Keratinocyte (primary cell): ENCODE results near the gene RND3. TPM values are rescaled to one million over a fixed set of nuclear protein-coding genes. Genes with fewer than 3 reads are reported as not detected.

Experiments
- DNase-seq: peaks from one replicate; pipeline ENCODE4 v3.0.0-alpha.2; 2011; ENCODE audit warnings: low read depth, missing footprints, low spot score
- FAIRE-seq: peaks from 2 replicates; lab custom pipeline; 2011; peaks lifted over from hg19 to GRCh38; lab: Jason Lieb, UNC
- H2AFZ ChIP-seq: 2 replicates; pipeline ENCODE4 v1.6.0; 2012; ENCODE audit warnings: low read length, control low read depth, inconsistent platforms; ENCODE audit not compliant: control insufficient read depth
- H3K27ac ChIP-seq: 2 replicates; pipeline ENCODE4 v1.5.1; 2011; ENCODE audit warnings: low read length; ENCODE audit not compliant: control insufficient read depth, insufficient read depth
- H3K27me3 ChIP-seq: 3 replicates; pipeline ENCODE4 v1.6.0; 2011; ENCODE audit warnings: low read length; ENCODE audit not compliant: control insufficient read depth, insufficient read depth; ENCODE audit errors: extremely low read depth
- H3K36me3 ChIP-seq, 2 experiments: 2 replicates in 1 of 2; 3 replicates in 1 of 2; pipeline ENCODE4 v1.5.1; 2011; ENCODE audit warnings: low read length in 2 of 2, mild to moderate bottlenecking in 1 of 2; ENCODE audit not compliant: control insufficient read depth in 2 of 2, insufficient read depth in 2 of 2; ENCODE audit errors: extremely low read depth in 1 of 2
- H3K4me1 ChIP-seq: 3 replicates; pipeline ENCODE4 v1.5.1; 2011; ENCODE audit warnings: low read length; ENCODE audit not compliant: control insufficient read depth, insufficient read depth; ENCODE audit errors: extremely low read depth
- H3K4me2 ChIP-seq: 3 replicates; pipeline ENCODE4 v1.6.0; 2011; ENCODE audit warnings: low read depth, low read length; ENCODE audit not compliant: control insufficient read depth, insufficient read depth; ENCODE audit errors: extremely low read depth
- H3K4me3 ChIP-seq, 3 experiments: fragments of 200-600 bp in 1 of 3; sonication (generic) in 1 of 3; 2 replicates in 2 of 3; 3 replicates in 1 of 3; pipeline ENCODE4 v1.5.1; 2011 to 2016; ENCODE audit warnings: low read length in 3 of 3, mild to moderate bottlenecking in 3 of 3, control low read depth in 2 of 3, inconsistent platforms in 1 of 3, low read depth in 1 of 3, mixed read lengths in 1 of 3, mixed run types in 1 of 3, moderate library complexity in 1 of 3; ENCODE audit not compliant: control insufficient read depth in 2 of 3, insufficient read depth in 2 of 3; ENCODE audit errors: extremely low read depth in 1 of 3
- H3K79me2 ChIP-seq: 2 replicates; pipeline ENCODE4 v1.6.0; 2012; ENCODE audit warnings: low read length; ENCODE audit not compliant: control insufficient read depth, insufficient read depth
- H3K9ac ChIP-seq: 3 replicates; pipeline ENCODE4 v1.6.0; 2011; ENCODE audit warnings: low read length; ENCODE audit not compliant: control insufficient read depth, insufficient read depth; ENCODE audit errors: extremely low read depth
- H3K9me1 ChIP-seq: 3 replicates; pipeline ENCODE4 v1.6.0; 2011; ENCODE audit warnings: low read length; ENCODE audit not compliant: control insufficient read depth, insufficient read depth; ENCODE audit errors: extremely low read depth
- H3K9me3 ChIP-seq: 2 replicates; pipeline ENCODE4 v1.5.1; 2012; ENCODE audit warnings: low read depth, low read length; ENCODE audit not compliant: control insufficient read depth
- H4K20me1 ChIP-seq: 3 replicates; pipeline ENCODE4 v1.6.0; 2011; ENCODE audit warnings: low read length; ENCODE audit not compliant: control insufficient read depth, insufficient read depth; ENCODE audit errors: extremely low read depth
- EZH2 ChIP-seq: IDR thresholded peaks from one replicate; pipeline ENCODE4 v1.6.1; 2012; ENCODE audit warnings: inconsistent platforms, mild to moderate bottlenecking, low read length, moderate library complexity
- dilution Hi-C: fragments of 300-500 bp; cut with MboI; formaldehyde crosslinking; loops from one replicate; pipeline ENCODE4 v1.7.0; 2020; ENCODE audit warnings: low sequenced_read_pairs; ENCODE audit not compliant: extremely low pct_ligation_motif_present
- polyA plus RNA-seq, 5 experiments: library from polyadenylated mRNA; depleted of rRNA in 3 of 5; stranded (reverse) in 3 of 5; stranded (forward) in 1 of 5; unstranded in 1 of 5; fragments of >200 nt; gene quantifications; 1 replicate in 1 of 5; 2 replicates in 3 of 5; 3 replicates in 1 of 5; pipeline versions ENCODE4 v1.2.1 to v1.2.3, GENCODE V29; 2011 to 2012; ENCODE audit warnings: missing spikeins in 2 of 5, low read depth in 1 of 5, low replicate concordance in 1 of 5
- TF ChIP-seq, protein P1 (sequence below), 3 experiments: IDR thresholded peaks in 1 of 3; conservative IDR thresholded peaks in 1 of 3; optimal IDR thresholded peaks in 1 of 3; 2 replicates in 2 of 3; 3 replicates in 1 of 3; pipeline versions ENCODE3 to v1.5.1; 2011; ENCODE audit warnings: low read length in 3 of 3, mild to moderate bottlenecking in 3 of 3, moderate library complexity in 2 of 3, control low read depth in 1 of 3, inconsistent platforms in 1 of 3; ENCODE audit not compliant: insufficient read depth in 2 of 3; ENCODE audit errors: extremely low read depth in 1 of 3

Gene RND3
- polyA plus RNA-seq, 1 donor (not counting 4 experiments of a cell fraction or from before 2014, with no cell fraction given) = 202 TPM

DNA sequence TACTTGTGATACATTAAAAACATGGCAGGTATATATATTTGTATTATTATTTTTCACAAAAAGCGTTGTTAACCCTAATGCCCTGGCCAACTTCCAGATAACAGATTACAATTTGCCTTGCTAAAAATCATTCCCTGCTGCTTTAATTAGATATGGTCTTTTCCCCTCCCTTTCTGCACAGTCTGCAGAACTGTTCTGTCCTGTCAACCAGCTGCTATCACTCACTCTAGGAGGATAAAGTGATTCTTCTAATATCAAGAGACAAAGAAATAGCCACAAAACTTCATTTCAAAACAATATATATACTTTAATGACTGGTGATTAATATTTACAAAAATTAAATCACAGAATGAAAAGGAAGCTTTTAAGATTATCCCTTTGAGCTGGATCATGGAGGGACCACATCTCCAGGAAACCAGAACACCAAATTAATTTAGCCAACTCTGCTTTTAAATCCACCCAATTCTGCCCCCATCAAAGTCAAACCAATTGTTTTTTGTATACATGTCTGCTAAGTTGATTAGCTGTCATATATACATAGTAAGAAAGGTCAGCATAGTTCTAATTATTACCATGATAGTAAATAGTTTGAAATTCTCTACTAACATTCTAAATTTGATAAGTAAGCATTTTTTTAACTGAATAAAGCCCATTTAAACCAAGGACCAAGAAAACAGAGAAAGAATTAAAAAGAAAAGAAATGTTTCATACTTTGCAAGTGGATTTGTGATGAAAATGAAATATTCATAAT, 55.7 kb downstream of the RND3 start:
- H3K4me1 ChIP-seq = peaks cover 4% of the 10 kb centered on the region
- H3K79me2 ChIP-seq = no peaks in the 10 kb centered on the region
- dilution Hi-C loops = no loop called here
- H3K27me3 ChIP-seq = no peaks in the 10 kb centered on the region
- FAIRE-seq (no peak), DNase-seq (no peak)
- no peaks in the 10 kb centered on the region for H3K9me1 ChIP-seq
- no peaks in the 10 kb centered on the region for H3K36me3 ChIP-seq
- H3K27ac ChIP-seq = no peak overlapping the region
- H4K20me1 ChIP-seq = no peaks in the 10 kb centered on the region
- H3K4me2 ChIP-seq = no peak overlapping the region
- no peak for TF ChIP-seq EZH2
- TF ChIP-seq, protein P1, sequence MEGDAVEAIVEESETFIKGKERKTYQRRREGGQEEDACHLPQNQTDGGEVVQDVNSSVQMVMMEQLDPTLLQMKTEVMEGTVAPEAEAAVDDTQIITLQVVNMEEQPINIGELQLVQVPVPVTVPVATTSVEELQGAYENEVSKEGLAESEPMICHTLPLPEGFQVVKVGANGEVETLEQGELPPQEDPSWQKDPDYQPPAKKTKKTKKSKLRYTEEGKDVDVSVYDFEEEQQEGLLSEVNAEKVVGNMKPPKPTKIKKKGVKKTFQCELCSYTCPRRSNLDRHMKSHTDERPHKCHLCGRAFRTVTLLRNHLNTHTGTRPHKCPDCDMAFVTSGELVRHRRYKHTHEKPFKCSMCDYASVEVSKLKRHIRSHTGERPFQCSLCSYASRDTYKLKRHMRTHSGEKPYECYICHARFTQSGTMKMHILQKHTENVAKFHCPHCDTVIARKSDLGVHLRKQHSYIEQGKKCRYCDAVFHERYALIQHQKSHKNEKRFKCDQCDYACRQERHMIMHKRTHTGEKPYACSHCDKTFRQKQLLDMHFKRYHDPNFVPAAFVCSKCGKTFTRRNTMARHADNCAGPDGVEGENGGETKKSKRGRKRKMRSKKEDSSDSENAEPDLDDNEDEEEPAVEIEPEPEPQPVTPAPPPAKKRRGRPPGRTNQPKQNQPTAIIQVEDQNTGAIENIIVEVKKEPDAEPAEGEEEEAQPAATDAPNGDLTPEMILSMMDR (optimal IDR thresholded peaks at IDR 0.05 in 1 of 3, IDR thresholded peaks at IDR 0.05 in 1 of 3, conservative IDR thresholded peaks at IDR 0.05 in 1 of 3; ENCODE audit: extremely low read depth in 1 of 3, insufficient read depth in 2 of 3, low read length in 3 of 3) = no peak
- no peak overlapping the region for H2AFZ ChIP-seq
- no peak overlapping the region for H3K4me3 ChIP-seq
- H3K9ac ChIP-seq = no peak overlapping the region
- H3K9me3 ChIP-seq = no peaks in the 10 kb centered on the region

DNA sequence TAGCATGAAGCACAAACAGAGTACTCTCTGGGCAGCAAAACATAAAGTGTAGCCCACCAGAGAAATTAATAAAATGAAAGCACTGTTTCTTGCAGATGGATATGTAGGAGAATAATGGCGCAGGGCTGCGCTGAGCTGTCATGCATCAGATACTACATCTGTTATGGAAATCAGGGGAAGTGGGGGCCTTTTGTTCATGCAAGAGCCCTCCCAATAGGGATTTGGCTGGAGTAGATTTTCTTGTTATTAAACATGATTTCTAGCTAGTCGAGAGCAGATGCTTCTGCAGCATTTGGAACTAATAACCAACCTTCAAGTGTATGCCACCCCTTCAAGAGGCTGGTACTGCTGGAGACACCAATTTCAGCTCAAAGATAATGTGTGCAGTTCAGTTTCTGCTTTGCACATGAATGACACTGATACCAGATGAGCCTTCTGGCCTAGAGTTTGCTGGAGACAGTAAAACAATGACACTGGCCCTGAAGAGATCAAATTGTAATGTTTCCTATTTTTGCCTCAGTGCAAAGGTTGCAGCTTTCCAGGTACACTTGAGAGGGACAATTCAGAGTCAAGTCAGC, 58.0 kb downstream of the RND3 start:
- H3K27ac ChIP-seq = no peak overlapping the region
- H3K9ac ChIP-seq = no peak overlapping the region
- dilution Hi-C loops = no loop called here
- TF ChIP-seq, protein P1 (optimal IDR thresholded peaks at IDR 0.05 in 1 of 3, IDR thresholded peaks at IDR 0.05 in 1 of 3, conservative IDR thresholded peaks at IDR 0.05 in 1 of 3; ENCODE audit: extremely low read depth in 1 of 3, insufficient read depth in 2 of 3, low read length in 3 of 3) = no peak
- TF ChIP-seq EZH2 = no peak
- H3K4me2 ChIP-seq = no peak overlapping the region
- DNase-seq (no peak), FAIRE-seq (no peak)
- H3K79me2 ChIP-seq = no peaks in the 10 kb centered on the region
- H4K20me1 ChIP-seq = no peaks in the 10 kb centered on the region
- H3K27me3 ChIP-seq = no peaks in the 10 kb centered on the region
- H3K36me3 ChIP-seq = no peaks in the 10 kb centered on the region
- H2AFZ ChIP-seq = no peak overlapping the region
- H3K4me3 ChIP-seq = no peak overlapping the region
- no peaks in the 10 kb centered on the region for H3K9me3 ChIP-seq
- H3K4me1 ChIP-seq = peaks cover 4% of the 10 kb centered on the region
- no peaks in the 10 kb centered on the region for H3K9me1 ChIP-seq
